GM19395 (cell line): ENCODE measurements around the gene PRLR.

Source experiments
- ATAC-seq: cut with Tn5 transposase; IDR thresholded peaks from one replicate; pipeline ENCODE4 v1.9.1; 2021; ENCODE audit warnings: mild to moderate bottlenecking, moderate library complexity; ENCODE audit not compliant: unreplicated experiment

Gene PRLR

DNA sequence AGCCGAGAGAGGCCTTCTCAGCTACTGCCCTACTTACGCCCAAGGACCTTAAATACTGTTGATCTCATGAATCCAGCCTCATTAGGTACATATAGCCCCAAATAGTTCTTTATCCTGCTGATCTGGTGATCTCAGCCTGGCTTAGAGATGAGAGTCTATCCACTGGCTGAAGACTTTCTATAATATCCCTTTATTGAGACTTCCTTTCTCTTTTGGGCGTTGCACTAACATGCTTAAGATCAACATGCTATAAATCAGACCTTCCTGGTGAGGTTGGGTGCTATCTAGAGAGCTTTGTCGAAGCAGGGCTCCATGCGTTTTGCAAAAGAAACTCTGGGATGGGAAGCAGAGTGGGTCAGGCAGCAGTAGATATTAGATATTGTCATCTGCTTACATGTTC is 138.6 kb downstream of the PRLR start:
- ATAC-seq = no peak

DNA sequence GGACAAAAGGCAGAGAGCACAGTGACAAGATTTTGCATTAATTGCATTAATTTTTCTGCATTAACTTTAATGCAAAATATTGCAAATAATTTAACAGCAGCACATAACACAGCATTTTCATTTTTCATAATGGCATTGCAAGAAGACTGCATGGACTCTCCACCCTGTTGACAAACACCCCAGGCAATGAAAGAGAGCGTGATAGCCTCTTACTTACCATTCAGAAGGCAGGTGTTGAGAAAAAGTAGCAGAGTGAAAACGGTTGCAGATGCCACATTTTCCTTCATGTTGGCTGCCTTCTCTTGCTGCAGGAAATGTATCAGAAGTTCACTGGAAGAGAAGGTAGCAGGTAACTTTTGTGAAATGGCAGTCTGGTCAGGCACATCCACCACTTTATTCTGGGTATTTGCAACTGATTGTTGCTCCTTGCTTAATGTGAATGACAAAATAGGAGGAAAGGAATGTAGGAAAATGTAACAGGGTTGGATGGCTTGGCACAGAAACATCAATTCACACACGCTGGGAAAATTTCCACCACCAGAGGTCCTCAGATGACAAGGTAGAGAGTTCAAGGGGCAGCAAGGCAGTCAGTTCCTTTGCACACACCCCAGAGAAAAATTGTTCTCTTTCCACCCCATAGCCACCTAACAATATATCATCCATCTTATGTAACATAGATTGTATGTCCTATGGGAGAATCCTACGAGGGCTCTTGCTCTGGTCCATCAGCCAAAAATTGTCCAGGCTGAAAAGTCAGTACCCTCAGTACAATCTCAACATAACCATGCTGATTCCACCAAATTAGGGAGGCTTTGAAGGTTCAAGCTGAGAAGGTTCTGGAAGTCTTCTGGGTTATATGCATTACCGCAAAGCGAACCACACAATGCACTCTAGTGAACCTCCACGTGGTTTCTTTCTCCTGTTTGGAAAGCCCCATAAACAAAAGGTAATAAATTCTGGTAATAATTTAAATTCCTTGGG is 140.7 kb downstream of the PRLR start:
- peak; percentile 81 for ATAC-seq

DNA sequence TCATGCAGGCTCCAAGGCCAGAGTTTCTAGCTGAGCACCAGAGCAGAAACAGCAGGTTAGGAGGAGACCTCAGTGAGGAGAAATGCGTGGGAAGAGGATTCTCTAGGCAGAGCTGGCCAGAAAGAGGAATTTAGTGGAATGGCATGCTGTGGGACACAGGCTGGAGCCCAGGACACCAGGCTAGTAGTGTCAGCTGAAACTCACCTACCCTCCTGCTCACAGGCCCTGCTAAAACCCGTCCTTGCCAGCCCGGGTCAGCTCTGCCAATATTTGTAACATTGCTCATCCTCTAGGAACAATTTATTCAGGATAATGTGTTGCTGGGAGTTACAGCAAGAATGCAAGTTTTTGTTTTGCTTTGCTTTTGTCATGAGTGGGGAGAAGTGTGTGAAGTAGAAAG is 142.3 kb downstream of the PRLR start:
- no peak for ATAC-seq

DNA sequence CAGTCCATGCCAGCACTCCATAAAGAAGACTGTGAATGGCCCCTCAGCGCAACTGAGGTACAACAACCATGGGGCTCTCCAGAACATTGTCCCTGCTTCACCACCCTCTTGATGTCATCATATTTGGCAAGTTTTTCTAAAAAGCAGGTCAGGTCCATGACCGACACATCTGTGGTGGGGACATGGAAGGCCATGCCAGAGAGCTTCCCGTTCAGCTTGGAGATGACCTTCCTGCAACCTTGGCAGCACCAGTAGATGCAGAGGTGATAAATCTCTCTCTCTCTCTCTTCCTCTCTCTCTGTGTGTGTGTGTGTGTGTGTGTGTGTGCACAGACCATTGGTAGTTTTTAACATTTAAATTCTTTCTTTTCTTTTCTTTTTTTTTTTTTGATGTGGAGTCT is 147.1 kb downstream of the PRLR start:
- no peak for ATAC-seq

DNA sequence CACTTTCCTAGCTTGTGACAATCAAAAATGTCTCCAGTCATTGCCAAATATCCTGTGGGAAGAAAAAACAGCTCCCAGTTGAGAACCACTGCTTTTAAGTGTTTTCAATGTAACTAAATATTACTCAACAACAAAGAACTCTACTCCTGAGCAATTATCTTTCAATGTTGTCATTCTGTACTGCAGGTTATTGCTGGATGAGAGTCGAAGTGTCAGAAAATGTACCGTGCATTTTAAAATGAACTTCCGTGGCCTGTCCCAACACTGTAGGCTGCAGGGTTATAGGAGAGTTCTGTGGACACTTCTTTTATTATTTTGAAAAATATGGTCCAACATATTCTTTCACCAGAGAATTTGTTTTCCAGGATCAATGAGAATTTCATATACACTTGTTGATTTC is 147.8 kb downstream of the PRLR start:
- no peak for ATAC-seq

DNA sequence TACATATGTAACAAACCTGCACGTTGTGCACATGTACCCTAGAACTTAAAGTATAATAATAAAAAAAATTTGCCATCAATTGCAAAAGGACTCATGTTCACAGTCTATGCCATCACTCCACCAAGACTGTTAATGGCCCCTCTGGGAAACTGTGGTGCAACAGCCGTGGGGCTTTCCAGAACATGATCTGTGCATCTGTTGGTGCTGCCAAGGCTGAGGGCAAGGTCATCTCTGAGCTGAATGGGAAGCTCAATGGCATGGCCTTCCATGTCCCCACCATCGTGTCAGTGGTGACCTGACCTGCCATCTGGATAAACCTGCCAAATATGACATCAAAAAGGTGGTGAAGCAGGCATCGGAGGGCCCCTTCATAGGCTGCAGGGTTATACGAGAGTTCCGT is 149.2 kb downstream of the PRLR start:
- ATAC-seq = no peak

DNA sequence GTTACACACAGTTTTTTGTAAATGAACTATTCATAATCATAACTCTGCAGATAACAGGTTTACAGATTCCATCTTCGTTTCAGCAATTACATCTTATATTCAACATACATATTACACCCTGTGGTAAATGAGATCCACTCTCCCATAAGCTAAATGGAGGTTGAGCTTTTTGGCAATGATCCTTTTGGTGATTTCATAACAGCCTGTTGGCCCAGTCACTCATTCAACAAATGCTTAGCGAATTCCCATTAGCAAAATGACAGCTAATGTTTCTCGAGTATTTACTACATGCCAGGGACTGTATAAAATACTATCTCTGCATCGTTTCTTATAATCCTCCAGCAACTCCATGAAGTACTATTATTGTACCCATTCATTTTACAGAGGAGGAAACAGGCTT is 157.1 kb downstream of the PRLR start:
- ATAC-seq = no peak

DNA sequence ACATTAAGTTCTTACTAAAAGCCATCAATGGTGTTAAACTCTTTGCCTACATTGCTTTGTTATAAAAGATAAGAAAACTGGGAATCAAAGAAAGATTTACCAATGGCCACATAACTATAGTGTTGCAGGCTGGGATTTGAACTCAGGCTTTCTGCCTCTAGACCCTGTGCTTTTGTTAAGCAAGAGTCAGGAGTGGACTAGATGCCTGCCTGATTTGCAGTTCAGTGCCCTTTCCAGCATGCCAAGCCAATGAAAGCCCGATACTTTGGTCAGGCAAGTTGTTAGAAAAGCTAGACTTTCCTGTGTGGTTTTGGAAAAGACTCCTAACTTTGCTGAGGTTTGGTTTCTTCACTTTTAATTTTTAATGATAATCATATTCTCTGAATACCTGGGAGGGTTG is 161.1 kb downstream of the PRLR start:
- no peak for ATAC-seq

DNA sequence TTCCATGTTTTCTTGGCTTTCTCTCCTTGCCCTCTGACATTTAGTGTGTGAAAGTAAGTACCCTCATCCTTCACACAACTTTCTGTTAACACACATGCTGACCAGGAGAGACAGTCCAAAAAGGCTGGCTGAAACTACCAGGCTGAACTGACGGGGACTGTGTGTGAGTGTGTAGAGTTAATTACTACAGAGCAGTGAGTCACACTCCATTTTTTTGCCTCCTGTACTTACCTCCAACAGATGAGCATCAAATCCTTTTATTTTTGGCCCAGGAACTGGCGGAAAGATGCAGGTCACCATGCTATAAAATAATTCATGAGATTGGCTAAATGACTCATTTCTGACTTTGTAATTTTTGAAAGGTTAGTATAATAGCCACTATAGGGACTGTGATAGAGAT is 162.3 kb downstream of the PRLR start:
- ATAC-seq = no peak

DNA sequence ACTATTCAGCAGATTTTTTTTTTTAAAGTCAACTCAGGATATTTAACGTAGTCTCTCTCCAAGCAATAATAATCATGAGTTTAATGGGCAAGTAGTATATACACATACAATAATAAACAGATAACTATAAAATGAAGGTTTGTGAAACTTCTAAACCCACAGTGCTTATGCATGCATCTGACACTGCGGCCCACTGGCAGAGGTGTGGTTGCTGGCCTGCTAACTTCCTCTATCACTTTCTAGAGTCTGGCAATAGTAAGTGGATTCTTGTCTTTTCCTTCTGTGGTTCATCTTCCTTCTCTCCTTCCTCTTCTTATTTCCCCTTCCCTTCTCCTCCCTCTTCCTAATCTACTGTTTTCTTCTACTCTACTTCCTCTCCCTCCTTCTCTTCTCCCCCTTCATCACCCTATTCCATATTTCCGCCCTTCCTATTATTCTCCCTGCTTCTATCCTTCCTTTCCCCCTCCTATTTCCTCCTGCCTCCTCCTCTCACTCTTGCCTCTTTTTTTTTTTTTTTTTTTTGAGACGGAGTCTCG is 164.0 kb downstream of the PRLR start:
- ATAC-seq = peak; percentile 86

DNA sequence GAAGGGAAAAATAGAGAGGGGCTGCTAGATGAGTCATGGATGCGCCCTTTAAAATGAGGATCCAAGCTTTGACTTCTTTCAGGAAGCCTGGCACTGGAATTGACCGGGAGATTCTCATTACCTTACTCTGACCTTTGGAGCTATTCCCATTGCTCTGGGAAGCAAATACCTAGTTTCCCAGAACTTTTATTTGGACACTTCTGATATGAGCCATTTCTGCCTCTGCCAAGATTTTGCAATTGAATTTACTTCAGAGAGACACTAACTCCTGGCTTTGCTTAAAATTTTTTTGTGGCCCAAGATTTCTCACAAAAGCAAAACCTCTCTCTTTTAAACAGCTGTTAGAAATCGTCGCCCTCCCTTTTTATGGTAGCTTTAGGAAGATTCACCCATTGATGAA is 166.9 kb downstream of the PRLR start:
- no peak for ATAC-seq

DNA sequence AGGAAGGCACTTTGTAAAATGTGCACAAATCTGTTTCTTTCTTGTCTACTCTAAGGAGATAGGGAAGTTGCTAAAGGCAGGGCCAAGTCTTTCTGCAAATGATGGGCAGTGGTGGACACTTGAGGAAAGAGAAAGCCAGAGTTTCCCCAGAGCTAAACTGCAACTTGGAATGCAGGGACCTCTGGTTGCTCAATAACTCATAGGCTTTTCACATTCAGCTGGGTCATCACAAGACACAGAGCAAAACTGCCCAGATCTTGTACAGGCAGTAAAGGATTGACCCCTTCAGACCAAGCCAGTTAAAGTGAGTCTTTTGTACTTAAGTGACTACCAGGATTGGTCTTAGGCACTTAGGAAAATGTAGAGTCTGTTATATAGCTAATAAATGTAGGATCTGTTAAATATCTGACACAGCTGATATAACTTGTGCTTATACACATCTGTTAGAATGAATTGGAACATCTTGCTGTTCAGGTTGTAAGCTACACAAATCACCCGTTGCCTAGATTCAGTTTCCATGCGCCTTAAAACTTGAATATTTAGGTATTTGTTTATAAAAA is 169.0 kb downstream of the PRLR start:
- no peak for ATAC-seq

DNA sequence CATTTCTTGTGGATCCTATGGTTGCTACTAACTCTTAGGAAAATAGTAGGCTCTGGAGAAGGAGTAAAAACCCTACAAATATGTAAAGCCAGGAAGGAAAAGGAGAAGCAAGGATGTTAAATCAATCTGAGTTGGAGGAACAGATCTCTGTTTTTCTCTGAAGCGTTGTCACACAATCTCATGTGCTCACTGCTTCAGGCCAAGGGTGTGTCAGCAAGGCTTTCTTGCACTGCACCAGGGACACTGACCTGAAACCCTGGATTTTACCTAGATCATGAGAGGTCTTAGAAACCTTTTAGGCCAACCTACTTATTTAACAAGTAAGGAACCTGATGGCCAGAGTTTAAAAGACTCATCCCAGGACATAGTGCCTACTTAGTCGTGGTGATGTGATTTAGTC is 170.1 kb downstream of the PRLR start:
- ATAC-seq = no peak

DNA sequence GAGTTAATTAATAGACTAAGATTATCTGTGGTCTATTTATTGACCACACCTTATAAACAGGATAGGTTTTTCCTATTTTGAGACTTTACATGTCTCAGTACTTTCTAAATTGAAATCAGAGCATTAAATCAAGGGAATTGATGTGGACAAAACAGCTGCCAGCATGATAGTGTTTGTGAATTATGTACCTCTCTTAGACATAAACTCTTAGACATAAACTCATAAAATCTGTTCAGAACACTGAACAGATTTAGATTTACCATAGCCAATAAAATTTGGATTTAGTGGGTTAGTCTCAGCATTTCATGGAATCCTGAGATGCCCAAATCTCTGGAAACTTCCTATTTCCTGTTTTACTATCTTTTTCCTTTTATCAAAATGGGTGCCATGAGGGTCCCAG is 171.0 kb downstream of the PRLR start:
- ATAC-seq = no peak

DNA sequence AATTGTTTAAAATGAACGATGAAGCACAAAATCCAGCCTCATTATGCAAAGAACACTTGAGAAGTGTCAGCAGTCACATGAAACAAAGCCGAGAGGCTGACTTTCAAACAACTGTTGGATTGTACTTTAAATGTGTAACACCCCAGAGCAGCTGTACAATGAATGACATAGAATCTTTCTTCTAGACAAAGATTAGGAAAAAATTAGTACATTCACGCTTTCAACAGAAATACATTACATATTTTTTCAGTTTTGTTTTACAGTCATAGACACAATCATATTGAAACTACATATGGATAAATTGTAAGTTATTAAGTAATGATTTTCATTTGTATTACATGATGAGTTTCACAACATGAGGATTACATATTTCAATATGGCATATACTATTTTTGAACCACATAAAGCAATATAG is 171.9 kb downstream of the PRLR start:
- peak; percentile 90 for ATAC-seq

DNA sequence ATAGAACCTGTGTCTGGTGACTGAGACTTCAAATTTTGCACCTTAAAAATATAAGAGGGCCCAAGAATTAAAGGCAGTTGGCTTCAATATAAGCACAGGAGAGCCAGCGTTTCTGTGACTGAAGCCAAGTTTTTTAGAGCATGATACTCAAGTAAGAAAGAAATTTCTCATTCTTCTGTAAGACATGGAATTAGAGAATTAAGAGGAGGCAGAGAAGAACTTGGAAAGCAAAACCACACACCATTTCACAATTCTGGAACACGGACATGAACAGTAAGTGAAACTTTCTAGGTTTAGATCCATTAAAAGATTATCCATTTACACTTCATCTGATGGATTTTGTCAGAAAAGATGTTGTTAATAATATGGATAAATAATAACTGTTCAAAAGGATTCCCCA is 173.6 kb downstream of the PRLR start:
- ATAC-seq = no peak

DNA sequence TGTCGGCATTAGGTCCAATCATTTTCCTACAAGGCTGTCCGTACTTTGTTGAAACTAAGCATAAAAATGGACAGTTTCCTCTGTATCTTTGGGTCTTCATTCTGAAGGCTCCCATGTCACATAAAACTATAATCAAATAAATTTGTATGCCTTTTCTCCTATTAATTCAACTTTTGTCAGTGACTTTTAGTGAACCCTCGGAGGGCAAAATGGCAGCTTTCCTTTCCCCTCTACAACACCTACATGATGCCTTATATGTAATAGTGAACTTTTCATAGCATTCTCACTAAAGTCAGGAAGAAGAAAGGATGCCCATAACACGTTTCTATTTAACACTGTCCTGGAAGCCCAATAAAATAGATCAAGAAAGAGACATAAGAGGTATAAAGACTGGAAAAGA is 177.4 kb downstream of the PRLR start:
- no peak for ATAC-seq

DNA sequence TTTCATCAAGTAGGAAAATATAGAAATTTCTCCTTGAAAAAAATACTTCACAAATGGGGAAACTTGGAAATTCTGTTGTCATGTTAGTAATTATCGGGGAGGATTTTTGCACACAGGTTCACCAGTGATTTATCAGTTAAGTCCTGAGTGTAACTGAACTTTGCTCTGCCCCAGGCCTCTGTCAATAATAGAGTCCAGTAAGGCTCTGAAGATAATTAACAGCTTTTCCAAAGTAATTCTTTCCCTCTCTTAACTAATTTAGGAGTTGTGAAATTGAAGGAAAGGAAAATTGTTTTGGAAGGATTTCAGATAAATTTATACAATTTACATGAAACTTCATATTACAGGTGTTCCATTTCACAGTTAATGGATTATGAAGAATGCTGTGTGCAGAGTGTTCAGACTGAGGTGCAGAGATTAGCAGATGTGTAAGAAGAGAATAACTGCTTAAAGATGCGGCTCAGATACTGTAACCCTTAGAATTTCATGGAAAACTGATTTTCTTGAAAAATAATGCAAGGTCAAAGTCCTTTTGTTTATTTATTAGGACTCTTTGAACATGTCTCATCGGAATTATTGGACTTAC is 179.7 kb downstream of the PRLR start:
- no peak for ATAC-seq

DNA sequence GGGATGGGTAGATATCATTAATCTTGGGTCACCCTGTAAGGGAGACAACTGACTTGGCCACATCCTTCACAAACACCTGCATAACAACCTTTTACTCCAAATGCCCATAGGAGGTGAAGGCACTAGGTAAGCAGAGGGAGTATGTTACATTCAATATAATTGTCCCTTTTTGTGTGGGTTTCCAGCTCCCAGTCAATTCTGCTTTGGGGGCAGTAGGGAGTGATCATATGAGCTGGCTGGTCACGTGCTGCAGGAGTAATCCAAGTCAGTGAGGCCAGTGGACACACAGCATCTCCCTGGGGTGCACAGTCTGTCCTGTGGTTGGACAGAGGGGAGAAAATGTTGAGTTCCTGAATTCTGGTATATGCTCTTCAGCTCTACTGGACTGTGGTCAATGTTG is 181.4 kb downstream of the PRLR start:
- no peak for ATAC-seq

DNA sequence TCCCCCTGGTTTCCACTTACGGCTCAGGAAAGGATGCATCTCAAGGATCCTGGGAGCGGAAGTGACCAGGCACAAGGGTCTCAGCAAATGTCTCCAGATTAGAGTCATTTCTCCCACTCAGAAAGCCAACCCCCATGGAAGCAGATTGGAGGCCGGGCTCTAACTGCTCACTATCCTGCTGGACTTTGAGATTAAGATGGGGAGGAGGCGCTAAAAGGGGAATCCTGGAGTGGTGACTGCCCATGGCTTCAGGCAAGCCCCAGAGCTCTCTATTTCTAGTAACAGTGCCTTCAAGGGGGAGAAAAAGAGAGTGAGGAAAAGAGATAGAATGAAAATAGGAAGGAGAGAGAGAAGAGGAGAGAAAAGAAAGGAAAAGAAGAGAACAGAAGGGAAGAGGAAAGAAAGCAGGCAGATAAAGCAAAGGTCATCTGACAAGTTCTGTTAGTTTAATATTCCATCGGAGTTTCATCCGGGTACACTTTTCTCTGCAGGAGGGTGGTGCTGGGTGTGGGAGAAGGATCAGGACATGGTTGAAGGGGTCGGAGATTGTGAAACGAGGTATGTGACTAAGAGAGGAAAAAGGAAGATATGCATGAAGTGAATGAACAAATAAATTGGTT is 182.4 kb downstream of the PRLR start, which contains the start of gene AGXT2:
Gene AGXT2, minus strand, starts transcription at position 165 of the 620 bp plus-strand sequence. Its CDS starts 57 bp downstream, at position 108.
- no peak for ATAC-seq

DNA sequence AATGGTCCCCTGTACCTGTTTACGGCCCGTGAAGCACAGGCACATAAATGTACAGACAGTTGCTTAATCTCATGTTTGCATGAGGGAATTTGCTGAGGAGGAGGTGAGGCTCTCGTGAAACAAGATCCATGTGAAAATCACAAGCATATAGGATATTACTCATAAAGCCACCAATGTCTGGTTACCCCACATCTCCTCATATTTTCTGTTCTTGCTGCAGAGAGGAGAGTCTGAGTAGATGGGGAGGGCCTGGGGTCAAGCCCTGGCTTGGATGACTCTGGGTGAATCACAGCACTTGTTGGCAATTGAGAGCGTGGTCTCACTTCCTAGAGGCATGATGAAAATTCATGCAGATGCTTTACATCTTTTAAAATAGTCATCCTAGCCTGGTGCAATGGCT is 183.5 kb downstream of the PRLR start:
- no peak for ATAC-seq
